GM23338 (cell line): ENCODE data around the gene SLC35E2B.
"Not testable (repeated sequence)": the region's sequence is repeated elsewhere in the genome, so short reads cannot be mapped to it uniquely, and the experiment has no call there.

Experiments
- EZH2phosphoT487 ChIP-seq: fragments of 200-600 bp; sonication (generic); IDR thresholded peaks from one replicate; pipeline ENCODE4 v1.8.1; 2018; ENCODE audit warnings: antibody characterized with exemption; ENCODE audit not compliant: unreplicated experiment
- POLR2AphosphoS5 ChIP-seq: IDR thresholded peaks from 2 replicates; pipeline ENCODE4 v1.6.1; 2016; ENCODE audit warnings: antibody characterized with exemption, low read depth
- TF ChIP-seq, protein P1 (sequence below), 2 experiments: fragments of 200-600 bp in 1 of 2; sonication (generic) in 1 of 2; conservative IDR thresholded peaks; 2 replicates each; pipeline versions ENCODE4 v1.5.1 to v1.6.1; 2016 to 2017; ENCODE audit warnings: antibody characterized with exemption in 2 of 2, low read depth in 2 of 2, mild to moderate bottlenecking in 2 of 2, moderate library complexity in 1 of 2
- TF ChIP-seq, protein P2 (sequence below): IDR thresholded peaks from one replicate; pipeline ENCODE4 v1.6.1; 2018; ENCODE audit warnings: antibody characterized with exemption; ENCODE audit not compliant: unreplicated experiment

DNA sequence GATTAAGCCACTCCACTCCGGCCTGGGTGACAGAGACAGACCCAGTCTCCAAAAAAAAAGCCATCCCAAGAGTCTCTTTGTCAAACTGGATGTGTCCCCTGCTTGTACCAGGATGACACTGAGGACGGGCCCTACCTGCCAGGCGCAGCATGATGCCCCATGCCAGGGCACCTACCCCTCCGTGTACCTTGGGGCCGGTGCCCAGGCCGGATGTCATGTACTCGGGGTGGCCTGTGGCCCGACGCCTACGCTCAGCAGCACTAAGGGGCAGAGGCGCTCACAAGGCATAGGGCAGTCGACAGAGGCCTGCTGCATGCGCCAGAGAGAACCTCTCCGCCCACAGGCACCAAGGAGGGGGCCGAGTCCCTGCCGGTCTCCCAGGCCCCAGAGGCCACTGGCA is 53.2 kb downstream of the SLC35E2B start:
- TF ChIP-seq, protein P1, sequence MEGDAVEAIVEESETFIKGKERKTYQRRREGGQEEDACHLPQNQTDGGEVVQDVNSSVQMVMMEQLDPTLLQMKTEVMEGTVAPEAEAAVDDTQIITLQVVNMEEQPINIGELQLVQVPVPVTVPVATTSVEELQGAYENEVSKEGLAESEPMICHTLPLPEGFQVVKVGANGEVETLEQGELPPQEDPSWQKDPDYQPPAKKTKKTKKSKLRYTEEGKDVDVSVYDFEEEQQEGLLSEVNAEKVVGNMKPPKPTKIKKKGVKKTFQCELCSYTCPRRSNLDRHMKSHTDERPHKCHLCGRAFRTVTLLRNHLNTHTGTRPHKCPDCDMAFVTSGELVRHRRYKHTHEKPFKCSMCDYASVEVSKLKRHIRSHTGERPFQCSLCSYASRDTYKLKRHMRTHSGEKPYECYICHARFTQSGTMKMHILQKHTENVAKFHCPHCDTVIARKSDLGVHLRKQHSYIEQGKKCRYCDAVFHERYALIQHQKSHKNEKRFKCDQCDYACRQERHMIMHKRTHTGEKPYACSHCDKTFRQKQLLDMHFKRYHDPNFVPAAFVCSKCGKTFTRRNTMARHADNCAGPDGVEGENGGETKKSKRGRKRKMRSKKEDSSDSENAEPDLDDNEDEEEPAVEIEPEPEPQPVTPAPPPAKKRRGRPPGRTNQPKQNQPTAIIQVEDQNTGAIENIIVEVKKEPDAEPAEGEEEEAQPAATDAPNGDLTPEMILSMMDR (conservative IDR thresholded peaks at IDR 0.05; ENCODE audit: low read depth in 2 of 2) = not testable (repeated sequence)
- TF ChIP-seq EZH2phosphoT487, POLR2AphosphoS5: not testable (repeated sequence)
- TF ChIP-seq, protein P2, sequence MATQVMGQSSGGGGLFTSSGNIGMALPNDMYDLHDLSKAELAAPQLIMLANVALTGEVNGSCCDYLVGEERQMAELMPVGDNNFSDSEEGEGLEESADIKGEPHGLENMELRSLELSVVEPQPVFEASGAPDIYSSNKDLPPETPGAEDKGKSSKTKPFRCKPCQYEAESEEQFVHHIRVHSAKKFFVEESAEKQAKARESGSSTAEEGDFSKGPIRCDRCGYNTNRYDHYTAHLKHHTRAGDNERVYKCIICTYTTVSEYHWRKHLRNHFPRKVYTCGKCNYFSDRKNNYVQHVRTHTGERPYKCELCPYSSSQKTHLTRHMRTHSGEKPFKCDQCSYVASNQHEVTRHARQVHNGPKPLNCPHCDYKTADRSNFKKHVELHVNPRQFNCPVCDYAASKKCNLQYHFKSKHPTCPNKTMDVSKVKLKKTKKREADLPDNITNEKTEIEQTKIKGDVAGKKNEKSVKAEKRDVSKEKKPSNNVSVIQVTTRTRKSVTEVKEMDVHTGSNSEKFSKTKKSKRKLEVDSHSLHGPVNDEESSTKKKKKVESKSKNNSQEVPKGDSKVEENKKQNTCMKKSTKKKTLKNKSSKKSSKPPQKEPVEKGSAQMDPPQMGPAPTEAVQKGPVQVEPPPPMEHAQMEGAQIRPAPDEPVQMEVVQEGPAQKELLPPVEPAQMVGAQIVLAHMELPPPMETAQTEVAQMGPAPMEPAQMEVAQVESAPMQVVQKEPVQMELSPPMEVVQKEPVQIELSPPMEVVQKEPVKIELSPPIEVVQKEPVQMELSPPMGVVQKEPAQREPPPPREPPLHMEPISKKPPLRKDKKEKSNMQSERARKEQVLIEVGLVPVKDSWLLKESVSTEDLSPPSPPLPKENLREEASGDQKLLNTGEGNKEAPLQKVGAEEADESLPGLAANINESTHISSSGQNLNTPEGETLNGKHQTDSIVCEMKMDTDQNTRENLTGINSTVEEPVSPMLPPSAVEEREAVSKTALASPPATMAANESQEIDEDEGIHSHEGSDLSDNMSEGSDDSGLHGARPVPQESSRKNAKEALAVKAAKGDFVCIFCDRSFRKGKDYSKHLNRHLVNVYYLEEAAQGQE = not testable (repeated sequence)
